Fibroblast of skin of left quadriceps (primary cell): ENCODE results near the gene PLA2G2E.
"Not testable (repeated sequence)": the region's sequence is repeated elsewhere in the genome, so short reads cannot be mapped to it uniquely, and the experiment has no call there.

ENCODE experiments used
- DNase-seq, 2 experiments: peaks; one replicate each; pipeline ENCODE4 v3.0.0-alpha.2; 2013; ENCODE audit warnings: low read depth in 2 of 2

Gene PLA2G2E

DNA sequence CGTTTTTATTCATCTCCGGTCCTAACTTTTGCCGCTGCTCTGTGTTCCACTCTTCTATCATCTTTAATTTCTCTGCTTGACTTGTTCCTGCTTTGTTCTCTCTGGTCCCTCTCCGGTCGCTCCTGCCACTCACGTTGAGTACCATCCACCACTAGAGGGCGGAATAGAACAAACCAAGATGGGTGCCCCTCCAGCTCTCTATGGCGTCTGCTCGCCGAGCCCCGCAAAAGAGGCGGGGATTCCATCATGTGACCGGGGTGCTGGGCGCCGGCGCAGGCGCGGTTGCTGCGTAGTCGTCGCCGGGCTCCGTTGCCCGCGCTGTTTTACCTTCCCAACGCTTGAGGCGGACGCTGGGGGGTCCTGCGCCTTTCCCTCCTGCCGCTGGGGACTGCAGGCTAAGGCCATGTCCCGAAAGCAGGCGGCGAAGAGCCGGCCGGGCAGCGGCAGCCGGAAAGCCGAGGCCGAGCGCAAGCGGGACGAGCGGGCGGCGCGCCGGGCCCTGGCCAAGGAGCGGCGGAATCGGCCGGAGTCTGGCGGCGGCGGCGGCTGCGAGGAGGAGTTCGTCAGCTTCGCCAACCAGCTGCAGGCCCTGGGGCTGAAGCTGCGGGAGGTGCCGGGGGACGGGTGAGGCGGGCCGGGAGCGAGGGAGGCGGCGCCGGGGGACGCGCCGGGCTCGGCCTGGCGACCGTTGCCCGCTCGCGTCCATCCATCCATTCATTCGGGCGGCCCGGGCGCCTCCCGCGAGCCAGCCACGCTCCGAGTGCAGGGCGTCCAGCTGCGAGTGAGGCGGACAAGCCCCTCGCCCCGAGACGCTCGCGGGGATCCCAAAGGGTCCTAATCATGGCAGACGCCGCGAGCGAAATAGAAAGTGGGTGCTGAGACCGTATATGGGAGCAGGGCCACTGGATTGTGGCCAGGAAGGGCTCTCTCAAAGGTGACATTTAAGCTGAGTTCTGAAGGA lies 41.0 kb downstream of the PLA2G2E start, which contains the start of gene OTUD3:
OTUD3 (plus strand) TSS at position 285 of the 961 bp plus-strand sequence; CDS start at position 404, 119 bp downstream.
- peak; percentile 94 to 95 for DNase-seq

GRCh38 chr1:19880841-19881240 lies 42.6 kb downstream of the PLA2G2E start:
- not testable (repeated sequence) for DNase-seq

- no peak for DNase-seq
Observed at GRCh38 chr1:19879661-19880060, 43.8 kb downstream of the PLA2G2E start.

DNA sequence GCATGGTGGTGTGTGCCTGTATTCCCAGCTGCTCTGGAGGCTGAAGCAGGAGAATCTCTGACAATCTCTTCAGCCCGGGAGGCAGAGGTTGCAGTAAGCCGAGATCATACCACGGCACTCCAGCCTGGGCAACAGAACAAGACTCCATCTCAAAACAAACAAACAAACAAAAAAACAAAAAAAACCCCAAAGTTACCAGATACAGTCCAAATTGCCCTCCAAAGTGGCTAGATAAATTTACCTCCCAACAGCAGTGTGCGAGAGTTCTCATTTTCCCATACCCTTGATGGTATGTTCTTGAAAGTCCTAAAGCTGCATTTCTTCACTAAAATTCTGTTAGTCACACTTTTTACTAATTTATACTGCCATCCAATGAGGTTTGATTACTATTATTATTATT lies 44.2 kb downstream of the PLA2G2E start:
- DNase-seq = no peak

DNA sequence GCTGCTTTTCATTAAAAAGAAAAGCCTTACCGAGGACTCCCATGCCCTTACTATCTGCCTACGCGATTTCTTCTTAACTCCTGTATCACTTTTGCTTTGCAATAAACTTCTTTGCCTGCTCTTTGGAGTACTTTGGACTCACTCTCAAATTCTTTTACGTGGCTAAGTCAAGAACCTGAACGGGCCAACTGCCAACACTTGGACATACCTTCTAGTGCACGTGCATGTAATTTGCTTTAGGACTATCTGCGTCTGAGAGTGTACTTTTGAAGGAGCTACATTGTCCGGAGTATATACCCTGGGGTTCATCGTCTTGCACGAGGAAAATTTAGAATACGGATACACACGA lies 44.8 kb downstream of the PLA2G2E start:
- no peak for DNase-seq

DNA sequence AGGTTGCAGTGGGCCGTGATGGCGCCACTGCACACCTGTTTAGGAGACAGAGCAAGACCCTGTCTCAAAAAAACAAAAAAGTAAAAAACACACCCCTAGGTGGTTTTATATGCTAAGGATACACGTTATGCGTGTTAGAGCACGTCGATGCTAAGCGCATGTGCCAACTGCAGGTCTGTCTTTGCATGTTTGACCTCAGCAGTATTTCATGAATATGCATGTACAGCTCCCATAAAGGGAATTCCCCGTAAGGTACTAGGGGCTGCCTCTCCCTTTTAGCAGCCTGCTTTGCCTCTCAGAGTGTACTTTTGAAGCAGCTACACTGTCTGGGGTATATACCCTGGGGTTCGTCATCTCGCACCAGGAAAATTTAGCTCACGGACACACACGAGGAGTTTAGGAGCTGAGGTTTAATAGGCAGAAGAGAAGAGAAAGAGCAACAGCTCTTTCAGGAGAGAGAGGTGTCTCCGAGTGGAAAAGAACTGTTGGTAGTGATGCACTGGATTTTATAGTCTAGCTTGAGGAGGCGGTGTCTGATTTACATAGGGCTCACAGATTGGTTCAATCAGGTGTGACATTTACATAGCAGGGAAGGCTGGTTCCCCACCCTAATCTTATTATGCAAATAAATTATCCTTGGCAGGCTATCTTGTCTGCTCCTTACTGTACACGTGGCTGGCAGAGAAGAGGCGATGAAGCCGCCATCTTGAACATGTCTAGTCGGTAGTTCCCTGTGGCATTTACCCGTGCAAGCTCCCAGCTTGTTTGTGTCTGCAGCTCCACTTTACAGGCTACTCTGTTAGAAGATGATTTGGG lies 45.4 kb downstream of the PLA2G2E start:
- DNase-seq = no peak

- no peak for DNase-seq
Observed at GRCh38 chr1:19877181-19877750, 46.2 kb downstream of the PLA2G2E start.

GRCh38 chr1:19872190-19872589 lies 51.2 kb downstream of the PLA2G2E start:
- no peak for DNase-seq
